GM20000 (cell line): ENCODE data around the gene ATP6V1B1.

Experiments
- DNase-seq: peaks from one replicate; pipeline ENCODE4 v3.0.0; 2012; ENCODE audit warnings: low spot score
- TF ChIP-seq, protein P1 (sequence below): IDR thresholded peaks from 2 replicates; pipeline ENCODE4 v1.5.1; 2012; ENCODE audit warnings: mild to moderate bottlenecking, control low read depth; ENCODE audit errors: extremely low read depth, missing control alignments

The ATP6V1B1 gene

GRCh38 chr2:70960833-70961647 lies 25.3 kb downstream of the ATP6V1B1 start:
- TF ChIP-seq, protein P1, sequence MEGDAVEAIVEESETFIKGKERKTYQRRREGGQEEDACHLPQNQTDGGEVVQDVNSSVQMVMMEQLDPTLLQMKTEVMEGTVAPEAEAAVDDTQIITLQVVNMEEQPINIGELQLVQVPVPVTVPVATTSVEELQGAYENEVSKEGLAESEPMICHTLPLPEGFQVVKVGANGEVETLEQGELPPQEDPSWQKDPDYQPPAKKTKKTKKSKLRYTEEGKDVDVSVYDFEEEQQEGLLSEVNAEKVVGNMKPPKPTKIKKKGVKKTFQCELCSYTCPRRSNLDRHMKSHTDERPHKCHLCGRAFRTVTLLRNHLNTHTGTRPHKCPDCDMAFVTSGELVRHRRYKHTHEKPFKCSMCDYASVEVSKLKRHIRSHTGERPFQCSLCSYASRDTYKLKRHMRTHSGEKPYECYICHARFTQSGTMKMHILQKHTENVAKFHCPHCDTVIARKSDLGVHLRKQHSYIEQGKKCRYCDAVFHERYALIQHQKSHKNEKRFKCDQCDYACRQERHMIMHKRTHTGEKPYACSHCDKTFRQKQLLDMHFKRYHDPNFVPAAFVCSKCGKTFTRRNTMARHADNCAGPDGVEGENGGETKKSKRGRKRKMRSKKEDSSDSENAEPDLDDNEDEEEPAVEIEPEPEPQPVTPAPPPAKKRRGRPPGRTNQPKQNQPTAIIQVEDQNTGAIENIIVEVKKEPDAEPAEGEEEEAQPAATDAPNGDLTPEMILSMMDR, result no peak
- DNase-seq, result no peak

- TF ChIP-seq, protein P1, result no peak
These were observed 25.9 kb downstream of the ATP6V1B1 start for GRCh38 chr2:70961648-70961994.

GRCh38 chr2:70962211-70962884 lies 26.6 kb downstream of the ATP6V1B1 start:
- DNase-seq, result no peak
- TF ChIP-seq, protein P1, result no peak

More at GRCh38 chr2:70961648-70961994, 25.9 kb downstream of the ATP6V1B1 start:
- DNase-seq, result no peak

- TF ChIP-seq, protein P1, result no peak
- no peak for DNase-seq
These were observed 27.5 kb downstream of the ATP6V1B1 start for GRCh38 chr2:70962885-70963878.

- DNase-seq, result no peak
- TF ChIP-seq, protein P1, result no peak
These were observed 28.4 kb downstream of the ATP6V1B1 start for GRCh38 chr2:70964133-70964532.

GRCh38 chr2:70964596-70965386 lies 29.1 kb downstream of the ATP6V1B1 start:
- TF ChIP-seq, protein P1, result peak; percentile 79
- DNase-seq, result peak; percentile 84
